ENCODE results near the gene SOX5.
A peak's percentile ranks its signal among the peaks of the same experiment; 100 is the strongest.
"Not testable (repeated sequence)": the region's sequence is repeated elsewhere in the genome, so short reads cannot be mapped to it uniquely, and the experiment has no call there.

Gene SOX5

DNA sequence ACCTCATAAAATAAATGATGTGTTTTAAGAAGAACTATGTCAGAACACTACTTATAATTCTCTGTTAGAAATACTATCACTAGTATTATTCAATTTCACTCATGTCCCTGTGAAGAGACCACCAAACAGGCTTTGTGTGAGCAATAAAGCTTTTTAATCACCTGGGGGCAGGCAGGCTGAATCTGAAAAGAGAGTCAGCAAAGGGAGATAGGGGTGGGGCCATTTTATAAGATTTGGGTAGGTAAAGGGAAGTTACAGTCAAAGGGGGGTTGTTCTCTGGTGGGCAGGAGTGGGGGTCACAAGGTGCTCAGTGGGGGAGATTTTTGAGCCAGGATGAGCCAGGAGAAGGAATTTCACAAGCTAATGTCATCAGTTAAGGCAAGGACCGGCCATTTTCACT lies 443.7 kb downstream of the SOX5 start:
- not testable (repeated sequence) for H4K20me1 ChIP-seq (ENCODE audit: insufficient read depth, low read length, poor library complexity, severe bottlenecking); H3F3A ChIP-seq (ENCODE audit: low read depth); H3K4me3 ChIP-seq (ENCODE audit: low read length, poor library complexity, severe bottlenecking); H3K4me1 ChIP-seq (ENCODE audit: insufficient read depth, low read length, poor library complexity, severe bottlenecking); H3K36me3 ChIP-seq (ENCODE audit: insufficient read depth, low read length); H3K4me2 ChIP-seq (ENCODE audit: low read depth, low read length, poor library complexity, severe bottlenecking); H3K79me2 ChIP-seq (ENCODE audit: insufficient read depth, low read length); H3K9ac ChIP-seq (ENCODE audit: low read depth, low read length, poor library complexity, severe bottlenecking); H3K9me3 ChIP-seq (ENCODE audit: insufficient read depth, low read depth, low read length); H3K27me3 ChIP-seq (ENCODE audit: insufficient read depth, low read length, poor library complexity, severe bottlenecking); H3K9me2 ChIP-seq (replicated peaks; ENCODE audit: low read depth, low read length); H2AFZ ChIP-seq (ENCODE audit: low read length)

DNA sequence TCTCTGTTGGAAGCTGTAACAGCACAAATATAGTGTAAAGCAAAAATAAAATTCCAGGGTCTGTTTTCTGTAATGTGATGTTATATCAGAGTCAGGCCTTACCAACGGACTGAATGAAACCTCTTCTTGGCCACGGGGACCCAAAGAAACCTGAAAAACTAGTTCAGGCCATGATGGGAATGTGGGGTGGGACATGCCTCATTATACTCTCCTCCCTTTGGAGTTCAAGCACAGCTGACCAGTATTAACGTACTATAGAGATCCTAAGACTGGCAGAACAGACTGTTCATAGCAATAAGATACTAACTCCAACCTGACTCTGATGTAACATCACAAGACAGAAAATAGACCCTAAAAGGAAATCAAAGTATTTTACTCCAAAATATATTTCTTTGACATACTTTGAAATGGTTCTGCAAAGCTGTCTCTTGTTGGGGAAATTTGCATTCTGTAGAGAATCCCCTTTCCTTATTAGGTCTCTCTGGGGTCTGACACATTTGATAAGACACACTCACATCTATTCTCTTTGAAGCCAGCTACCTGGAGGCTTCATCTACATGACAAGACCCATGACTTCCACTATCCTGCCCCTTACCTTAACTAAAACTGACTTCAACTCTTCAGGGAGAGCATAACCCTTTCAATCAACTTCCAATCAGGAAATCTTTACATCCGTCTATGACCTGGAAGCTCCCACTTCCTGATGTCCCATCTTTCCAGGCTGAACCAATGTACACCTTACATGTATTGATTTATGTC lies 444.6 kb downstream of the SOX5 start:
- Histone ChIP-seq H3K4me2 (ENCODE audit: low read depth, low read length, poor library complexity, severe bottlenecking) (no peak overlapping the region), H3K9me3 (ENCODE audit: insufficient read depth, low read depth, low read length) (no peaks in the 10 kb centered on the region), H3K36me3 (ENCODE audit: insufficient read depth, low read length) (no peaks in the 10 kb centered on the region), H2AFZ (ENCODE audit: low read length) (no peak overlapping the region), H3K9me2 (replicated peaks; ENCODE audit: low read depth, low read length) (no peaks in the 10 kb centered on the region), H4K20me1 (ENCODE audit: insufficient read depth, low read length, poor library complexity, severe bottlenecking) (no peaks in the 10 kb centered on the region), H3F3A (ENCODE audit: low read depth) (no peaks in the 10 kb centered on the region), H3K4me1 (ENCODE audit: insufficient read depth, low read length, poor library complexity, severe bottlenecking) (no peaks in the 10 kb centered on the region), H3K27me3 (ENCODE audit: insufficient read depth, low read length, poor library complexity, severe bottlenecking) (no peaks in the 10 kb centered on the region), H3K9ac (ENCODE audit: low read depth, low read length, poor library complexity, severe bottlenecking) (no peak overlapping the region), H3K79me2 (ENCODE audit: insufficient read depth, low read length) (no peaks in the 10 kb centered on the region), H3K4me3 (ENCODE audit: low read length, poor library complexity, severe bottlenecking) (no peak overlapping the region)
- no peak for TF ChIP-seq EZH2phosphoT487 (IDR thresholded peaks at IDR 0.05; ENCODE audit: borderline replicate concordance)
- TF ChIP-seq, protein P1, sequence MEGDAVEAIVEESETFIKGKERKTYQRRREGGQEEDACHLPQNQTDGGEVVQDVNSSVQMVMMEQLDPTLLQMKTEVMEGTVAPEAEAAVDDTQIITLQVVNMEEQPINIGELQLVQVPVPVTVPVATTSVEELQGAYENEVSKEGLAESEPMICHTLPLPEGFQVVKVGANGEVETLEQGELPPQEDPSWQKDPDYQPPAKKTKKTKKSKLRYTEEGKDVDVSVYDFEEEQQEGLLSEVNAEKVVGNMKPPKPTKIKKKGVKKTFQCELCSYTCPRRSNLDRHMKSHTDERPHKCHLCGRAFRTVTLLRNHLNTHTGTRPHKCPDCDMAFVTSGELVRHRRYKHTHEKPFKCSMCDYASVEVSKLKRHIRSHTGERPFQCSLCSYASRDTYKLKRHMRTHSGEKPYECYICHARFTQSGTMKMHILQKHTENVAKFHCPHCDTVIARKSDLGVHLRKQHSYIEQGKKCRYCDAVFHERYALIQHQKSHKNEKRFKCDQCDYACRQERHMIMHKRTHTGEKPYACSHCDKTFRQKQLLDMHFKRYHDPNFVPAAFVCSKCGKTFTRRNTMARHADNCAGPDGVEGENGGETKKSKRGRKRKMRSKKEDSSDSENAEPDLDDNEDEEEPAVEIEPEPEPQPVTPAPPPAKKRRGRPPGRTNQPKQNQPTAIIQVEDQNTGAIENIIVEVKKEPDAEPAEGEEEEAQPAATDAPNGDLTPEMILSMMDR (conservative IDR thresholded peaks at IDR 0.05; ENCODE audit: low read length) = no peak

- H3K9ac ChIP-seq (ENCODE audit: low read depth, low read length, poor library complexity, severe bottlenecking) = no peak overlapping the region
Measured at GRCh38 chr12:23504043-23504442, 445.4 kb downstream of the SOX5 start.

More at GRCh38 chr12:23504043-23504442, 445.4 kb downstream of the SOX5 start:
- Histone ChIP-seq H3K9me3 (ENCODE audit: insufficient read depth, low read depth, low read length) (no peaks in the 10 kb centered on the region), H2AFZ (ENCODE audit: low read length) (no peak overlapping the region), H4K20me1 (ENCODE audit: insufficient read depth, low read length, poor library complexity, severe bottlenecking) (no peaks in the 10 kb centered on the region), H3K79me2 (ENCODE audit: insufficient read depth, low read length) (no peaks in the 10 kb centered on the region), H3K36me3 (ENCODE audit: insufficient read depth, low read length) (no peaks in the 10 kb centered on the region), H3K4me2 (ENCODE audit: low read depth, low read length, poor library complexity, severe bottlenecking) (no peak overlapping the region), H3K4me3 (ENCODE audit: low read length, poor library complexity, severe bottlenecking) (no peak overlapping the region), H3F3A (ENCODE audit: low read depth) (no peaks in the 10 kb centered on the region), H3K27me3 (ENCODE audit: insufficient read depth, low read length, poor library complexity, severe bottlenecking) (no peaks in the 10 kb centered on the region), H3K4me1 (ENCODE audit: insufficient read depth, low read length, poor library complexity, severe bottlenecking) (no peaks in the 10 kb centered on the region), H3K9me2 (replicated peaks; ENCODE audit: low read depth, low read length) (no peaks in the 10 kb centered on the region)
- TF ChIP-seq, protein P1 (conservative IDR thresholded peaks at IDR 0.05; ENCODE audit: low read length) = 0 out of 2 replicates have a peak, but pooled peaks have one; percentile 24
- no peak for TF ChIP-seq EZH2phosphoT487 (IDR thresholded peaks at IDR 0.05; ENCODE audit: borderline replicate concordance)
